Suprapubic skin (tissue), 4 donors: ENCODE data around the gene SOX5. TPM values are rescaled to one million over a fixed set of nuclear protein-coding genes. Genes with fewer than 3 reads are reported as not detected.

Source experiments
- DNase-seq, 2 donors: peaks; one replicate each; pipeline ENCODE4 v3.0.0-alpha.2; 2019; ENCODE audit warnings: low spot score in 2 of 2
- H3K27ac ChIP-seq: fragments of 200-600 bp; sonication (generic); one replicate; pipeline ENCODE4 v1.5.1; 2019
- H3K27me3 ChIP-seq: fragments of 200-600 bp; sonication (generic); one replicate; pipeline ENCODE4 v1.5.1; 2019
- H3K36me3 ChIP-seq: fragments of 200-600 bp; sonication (generic); one replicate; pipeline ENCODE4 v1.5.1; 2019
- H3K4me1 ChIP-seq: fragments of 200-600 bp; sonication (generic); one replicate; pipeline ENCODE4 v1.5.1; 2019
- H3K4me3 ChIP-seq: fragments of 200-600 bp; sonication (generic); one replicate; pipeline ENCODE4 v1.5.1; 2019; ENCODE audit warnings: mild to moderate bottlenecking
- H3K9me3 ChIP-seq: fragments of 200-600 bp; sonication (generic); one replicate; pipeline ENCODE4 v1.5.1; 2019
- CTCF ChIP-seq, 2 donors: fragments of 200-600 bp in 1 of 2; fragments of 450-650 bp in 1 of 2; sonication (generic) in 1 of 2; IDR thresholded peaks; one replicate each; pipeline ENCODE4 v1.5.1; 2016 to 2019; ENCODE audit warnings: antibody characterized with exemption in 2 of 2, mild to moderate bottlenecking in 1 of 2, moderate library complexity in 1 of 2
- EP300 ChIP-seq: sonication (generic); formaldehyde crosslinking; IDR thresholded peaks from one replicate; pipeline ENCODE4 v1.6.1; 2017; ENCODE audit warnings: antibody characterized with exemption
- POLR2A ChIP-seq, 2 donors: fragments of 450-650 bp; IDR thresholded peaks; one replicate each; pipeline ENCODE4 v1.6.1; 2017; ENCODE audit warnings: antibody characterized with exemption in 2 of 2, mild to moderate bottlenecking in 2 of 2, moderate library complexity in 2 of 2
- POLR2AphosphoS5 ChIP-seq, 3 donors: sonication (generic); formaldehyde crosslinking; IDR thresholded peaks; one replicate each; pipeline ENCODE4 v1.6.1; 2017; ENCODE audit warnings: antibody characterized with exemption in 3 of 3
- WGBS: methylation state at CpG from one replicate; pipeline ENCODE4 v1.1.5; 2018; 5-methylcytosine and 5-hydroxymethylcytosine counted together
- total RNA-seq, 4 donors: library from RNA; depleted of rRNA; stranded (reverse); fragments of >200 nt; gene quantifications; one replicate each; pipeline ENCODE4 v1.1.0, GENCODE V29; 2016

The SOX5 gene
- total RNA-seq, 4 donors from 2014 or later = 19.0 to 110 (median 23.2) TPM

GRCh38 chr12:23954332-23954731 lies 4.9 kb upstream of the SOX5 start:
- peaks cover 4% of the 10 kb centered on the region for H3K27me3 ChIP-seq
- peaks cover 11% of the 10 kb centered on the region for H3K4me1 ChIP-seq
- no peak overlapping the region for H3K27ac ChIP-seq
- TF ChIP-seq POLR2AphosphoS5 (IDR thresholded peaks at IDR 0.05) (no peak), CTCF (IDR thresholded peaks at IDR 0.05) (no peak), EP300 (no peak), POLR2A (IDR thresholded peaks at IDR 0.05) (no peak)
- H3K9me3 ChIP-seq = no peaks in the 10 kb centered on the region
- no peaks in the 10 kb centered on the region for H3K36me3 ChIP-seq
- no peak overlapping the region for H3K4me3 ChIP-seq
- no peak for DNase-seq

- 75% methylated on average over 3 of the region's 3 CpGs for WGBS
- Histone ChIP-seq H3K27me3 (peaks cover 13% of the 10 kb centered on the region), H3K27ac (no peak overlapping the region), H3K36me3 (no peaks in the 10 kb centered on the region), H3K9me3 (no peaks in the 10 kb centered on the region), H3K4me3 (no peak overlapping the region), H3K4me1 (peaks cover 11% of the 10 kb centered on the region)
- TF ChIP-seq POLR2AphosphoS5 (IDR thresholded peaks at IDR 0.05) (no peak), EP300 (no peak), POLR2A (IDR thresholded peaks at IDR 0.05) (no peak)
- no peak for DNase-seq
Observed at GRCh38 chr12:23952071-23952470, 2.6 kb upstream of the SOX5 start.

- no peak for DNase-seq
- TF ChIP-seq POLR2AphosphoS5 (IDR thresholded peaks at IDR 0.05) (no peak), EP300 (no peak), CTCF (IDR thresholded peaks at IDR 0.05) (no peak), POLR2A (IDR thresholded peaks at IDR 0.05) (no peak)
- Histone ChIP-seq H3K4me1 (peaks cover 11% of the 10 kb centered on the region), H3K27me3 (peaks cover 13% of the 10 kb centered on the region), H3K36me3 (no peaks in the 10 kb centered on the region), H3K9me3 (no peaks in the 10 kb centered on the region), H3K27ac (peak overlapping the region; percentile 26), H3K4me3 (peak overlapping the region; percentile 35)
- 30% methylated on average over 11 of the region's 11 CpGs for WGBS
Observed at GRCh38 chr12:23950775-23951451, 1.4 kb upstream of the SOX5 start.

GRCh38 chr12:23950210-23950774 lies 822 bp upstream of the SOX5 start:
- H3K4me3 ChIP-seq = peak overlapping the region; percentile 35
- no peaks in the 10 kb centered on the region for H3K9me3 ChIP-seq
- H3K4me1 ChIP-seq = peaks cover 11% of the 10 kb centered on the region
- no peak for TF ChIP-seq POLR2A (IDR thresholded peaks at IDR 0.05)
- TF ChIP-seq EP300 = no peak
- no peak for TF ChIP-seq CTCF (IDR thresholded peaks at IDR 0.05)
- no peak for TF ChIP-seq POLR2AphosphoS5 (IDR thresholded peaks at IDR 0.05)
- peak overlapping the region; percentile 26 for H3K27ac ChIP-seq
- H3K27me3 ChIP-seq = peaks cover 13% of the 10 kb centered on the region
- 19% methylated on average over 17 of the region's 17 CpGs for WGBS
- DNase-seq = no peak
- no peaks in the 10 kb centered on the region for H3K36me3 ChIP-seq

GRCh38 chr12:23948291-23948690 lies 1.2 kb downstream of the SOX5 start:
- 76% methylated on average over 4 of the region's 4 CpGs for WGBS
- Histone ChIP-seq H3K4me1 (peaks cover 11% of the 10 kb centered on the region), H3K4me3 (no peak overlapping the region), H3K27ac (no peak overlapping the region), H3K9me3 (no peaks in the 10 kb centered on the region), H3K27me3 (peaks cover 13% of the 10 kb centered on the region), H3K36me3 (no peaks in the 10 kb centered on the region)
- no peak for DNase-seq
- TF ChIP-seq CTCF (IDR thresholded peaks at IDR 0.05) = no peak
